ENCODE data around the gene CHRM3.
"Not testable (repeated sequence)": the region's sequence is repeated elsewhere in the genome, so short reads cannot be mapped to it uniquely, and the experiment has no call there.

The CHRM3 gene

GRCh38 chr1:239386453-239387303, at the start of gene CHRM3:
Gene CHRM3 (plus strand): TSS chr1:239386568. CDS start chr1:239907452, 520,884 bp downstream.
- no peak for DNase-seq (ENCODE audit: low read depth)

- no peak for DNase-seq (ENCODE audit: low read depth)
These were observed 48.5 kb upstream of the CHRM3 start for GRCh38 chr1:239337799-239338430.

- DNase-seq (ENCODE audit: low read depth): no peak
These were observed 38.6 kb upstream of the CHRM3 start for GRCh38 chr1:239347776-239348175.

- no peak for DNase-seq (ENCODE audit: low read depth)
These were observed 37.6 kb upstream of the CHRM3 start for GRCh38 chr1:239348635-239349353.

GRCh38 chr1:239349699-239350098, 36.7 kb upstream of the CHRM3 start:
- no peak for DNase-seq (ENCODE audit: low read depth)

GRCh38 chr1:239353536-239353935, 32.8 kb upstream of the CHRM3 start:
- DNase-seq (ENCODE audit: low read depth): no peak

GRCh38 chr1:239354231-239354630, 32.1 kb upstream of the CHRM3 start:
- no peak for DNase-seq (ENCODE audit: low read depth)

- no peak for DNase-seq (ENCODE audit: low read depth)
These were observed 28.5 kb upstream of the CHRM3 start for GRCh38 chr1:239357867-239358266.

- DNase-seq (ENCODE audit: low read depth): no peak
These were observed 25.0 kb upstream of the CHRM3 start for GRCh38 chr1:239361403-239361802.

- DNase-seq (ENCODE audit: low read depth): no peak
These were observed 22.4 kb upstream of the CHRM3 start for GRCh38 chr1:239363930-239364329.

GRCh38 chr1:239367196-239367810, 19.1 kb upstream of the CHRM3 start:
- no peak for DNase-seq (ENCODE audit: low read depth)

- no peak for DNase-seq (ENCODE audit: low read depth)
These were observed 17.8 kb upstream of the CHRM3 start for GRCh38 chr1:239368436-239369109.

GRCh38 chr1:239370869-239371268, 15.5 kb upstream of the CHRM3 start:
- not testable (repeated sequence) for DNase-seq (ENCODE audit: low read depth)

- DNase-seq (ENCODE audit: low read depth): no peak
These were observed 3.7 kb upstream of the CHRM3 start for GRCh38 chr1:239382666-239383065.

GRCh38 chr1:239383714-239384113, 2.7 kb upstream of the CHRM3 start:
- DNase-seq (ENCODE audit: low read depth): no peak

GRCh38 chr1:239387304-239388158, 1.2 kb downstream of the CHRM3 start:
- no peak for DNase-seq (ENCODE audit: low read depth)

GRCh38 chr1:239388159-239388485, 1.8 kb downstream of the CHRM3 start:
- DNase-seq (ENCODE audit: low read depth): no peak

GRCh38 chr1:239388578-239388977, 2.2 kb downstream of the CHRM3 start:
- DNase-seq (ENCODE audit: low read depth): no peak

GRCh38 chr1:239389703-239390102, 3.3 kb downstream of the CHRM3 start:
- no peak for DNase-seq (ENCODE audit: low read depth)

GRCh38 chr1:239392271-239392670, 5.9 kb downstream of the CHRM3 start:
- no peak for DNase-seq (ENCODE audit: low read depth)

GRCh38 chr1:239394107-239394506, 7.7 kb downstream of the CHRM3 start:
- no peak for DNase-seq (ENCODE audit: low read depth)

All from EH (cell line).